Measurements from ENCODE around the gene HLA-DQA2.
"Not testable (repeated sequence)": the region's sequence is repeated elsewhere in the genome, so short reads cannot be mapped to it uniquely, and the experiment has no call there.

The HLA-DQA2 gene

GRCh38 chr6:32779036-32779435 is 37.8 kb downstream of the HLA-DQA2 start:
- no peak for DNase-seq (ENCODE audit: low spot score)

- DNase-seq (ENCODE audit: low spot score): not testable (repeated sequence)
These were observed 41.7 kb downstream of the HLA-DQA2 start for GRCh38 chr6:32782923-32783322.

GRCh38 chr6:32785781-32786533 is 44.8 kb downstream of the HLA-DQA2 start:
- peak; percentile 32 for DNase-seq (ENCODE audit: low spot score)

DNA sequence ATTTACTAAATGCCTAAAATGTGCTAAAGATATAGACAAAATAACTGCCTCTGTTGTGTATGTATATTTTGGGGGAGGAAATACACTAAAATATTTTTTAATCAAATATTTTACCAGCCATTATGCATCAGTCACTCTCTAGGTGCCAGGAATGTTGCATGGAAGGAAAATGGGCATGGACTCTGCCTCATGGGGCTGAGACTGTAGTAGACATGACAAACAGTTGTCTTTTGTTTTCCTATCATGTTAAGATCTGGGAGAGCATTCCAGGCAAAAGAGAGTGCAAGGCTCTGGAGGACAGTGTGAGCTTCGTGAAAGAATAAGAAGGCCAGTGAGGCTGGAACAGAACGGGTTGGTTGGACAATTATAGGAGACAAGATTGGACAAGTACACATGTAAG is 49.1 kb downstream of the HLA-DQA2 start:
- DNase-seq (ENCODE audit: low spot score): no peak

DNA sequence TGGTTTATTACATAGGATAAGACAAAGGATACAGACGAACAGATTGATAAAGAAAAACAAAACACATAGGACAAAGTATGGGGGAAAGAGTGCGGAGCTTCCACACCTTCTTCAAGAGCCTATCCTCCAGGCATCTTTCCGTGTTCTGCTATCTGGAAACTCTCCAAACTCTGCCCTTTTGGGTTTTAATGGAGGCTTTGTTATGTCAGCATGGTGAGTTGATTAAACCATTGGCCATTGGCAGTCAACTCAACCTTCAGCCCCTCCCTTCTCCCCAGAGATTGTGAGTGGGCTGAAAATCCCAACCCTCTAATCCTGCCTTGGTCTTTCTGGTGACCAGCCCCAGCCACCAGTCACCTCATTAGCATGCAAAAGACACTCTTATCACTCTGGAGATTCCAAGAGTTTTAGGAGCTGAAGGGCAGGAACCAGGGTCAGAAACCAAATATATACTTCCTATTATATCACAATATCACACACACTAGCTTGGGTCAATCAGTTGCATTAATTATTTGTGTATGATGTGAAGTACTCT is 51.8 kb downstream of the HLA-DQA2 start:
- no peak for DNase-seq (ENCODE audit: low spot score)

DNA sequence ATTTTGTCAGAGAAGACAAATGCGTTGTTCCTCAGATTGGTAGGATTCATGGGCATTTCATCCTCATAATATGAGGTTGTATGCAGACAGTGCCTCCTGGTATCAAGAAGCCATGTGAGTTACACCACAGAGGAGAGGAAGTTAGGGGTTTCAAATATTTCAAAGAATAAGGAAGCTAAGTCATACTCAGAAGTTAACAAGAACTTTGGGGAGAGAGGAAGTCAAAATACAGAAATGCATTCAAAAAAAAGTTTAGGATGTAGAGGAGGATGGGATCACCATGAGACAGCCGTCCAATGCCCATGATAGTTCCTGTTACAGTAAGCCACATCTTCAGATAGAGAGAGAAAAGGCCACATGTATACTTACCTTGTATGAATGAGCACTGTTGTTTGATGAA is 53.3 kb downstream of the HLA-DQA2 start:
- DNase-seq (ENCODE audit: low spot score): no peak
